Ramos (cell line): Measurements from ENCODE around the gene TAF1C.
"Not testable (repeated sequence)": the region's sequence is repeated elsewhere in the genome, so short reads cannot be mapped to it uniquely, and the experiment has no call there.

Experiments
- in situ Hi-C: fragments of 300-500 bp; cut with MboI; formaldehyde crosslinking; loops from one replicate; pipeline ENCODE4 v1.14.3; 2022; ENCODE audit warnings: low sequenced_read_pairs; ENCODE audit not compliant: unreplicated experiment

Gene TAF1C

GRCh38 chr16:84186685-84187437, at the start of gene TAF1C:
TAF1C (minus strand) TSS chr16:84187057; CDS start chr16:84184988, 2,069 bp downstream.
- in situ Hi-C loops = loop anchor here (5.0 kb wide), 1 partner anchor 100 kb away; no protein-coding TSS in a partner anchor

- in situ Hi-C loops = no loop called here
Observed at GRCh38 chr16:84234321-84235241, 47.7 kb upstream of the TAF1C start.

GRCh38 chr16:84233748-84234147, 46.9 kb upstream of the TAF1C start:
- in situ Hi-C loops = no loop called here

GRCh38 chr16:84232969-84233368, 46.1 kb upstream of the TAF1C start:
- in situ Hi-C loops = no loop called here

DNA sequence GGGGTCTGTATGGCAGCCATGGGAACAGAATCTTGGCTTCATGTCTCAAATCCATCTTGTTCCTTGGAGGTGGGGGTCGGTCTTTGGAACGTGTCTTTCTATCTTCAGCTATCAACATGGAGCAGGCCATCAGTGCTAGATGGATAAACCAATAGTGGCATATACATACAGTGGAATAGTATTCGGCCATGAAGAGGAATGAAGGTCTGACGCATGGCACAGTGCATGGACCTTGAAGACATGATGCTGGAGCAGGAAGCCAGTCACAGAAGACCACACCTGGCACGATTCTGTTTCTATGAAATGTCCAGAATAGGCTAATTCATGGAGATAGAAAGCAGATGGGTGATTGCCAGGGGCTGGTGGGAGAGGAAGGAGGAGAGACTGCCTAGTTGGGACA, 45.2 kb upstream of the TAF1C start:
- in situ Hi-C loops = no loop called here

GRCh38 chr16:84229471-84229870, 42.6 kb upstream of the TAF1C start:
- in situ Hi-C loops = no loop called here

DNA sequence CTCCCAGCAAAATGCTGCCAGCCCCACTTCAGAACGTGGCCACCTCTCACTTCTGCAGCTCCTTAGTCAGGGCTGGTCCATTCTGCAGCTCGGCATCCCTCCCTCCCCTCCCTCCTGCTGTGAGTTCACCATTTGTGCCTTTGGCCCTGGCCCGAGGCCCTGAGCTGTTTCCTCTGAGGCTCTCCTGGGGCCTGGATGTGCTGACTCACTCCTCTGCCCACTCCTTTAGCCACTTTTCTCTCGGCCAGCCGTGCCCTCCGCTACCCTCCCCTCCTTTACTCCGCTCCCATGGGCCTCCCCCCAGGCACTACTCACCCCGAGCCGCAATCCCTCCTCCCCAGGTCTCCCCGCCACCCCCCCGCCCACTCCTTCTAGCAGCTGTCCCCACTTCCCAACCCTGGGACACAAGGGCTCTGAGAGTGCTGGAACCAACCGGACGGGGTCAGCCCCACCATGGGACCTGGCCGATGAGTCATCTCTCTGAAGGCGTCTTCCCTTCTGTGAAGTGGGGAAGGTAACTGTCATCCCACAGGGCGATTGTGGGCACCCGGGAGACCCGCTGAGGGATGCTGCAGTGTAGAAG, 41.5 kb upstream of the TAF1C start:
- in situ Hi-C loops = no loop called here

- in situ Hi-C loops = no loop called here
Observed at GRCh38 chr16:84227548-84227947, 40.7 kb upstream of the TAF1C start.

- in situ Hi-C loops = no loop called here
Observed at GRCh38 chr16:84226026-84226425, 39.2 kb upstream of the TAF1C start.

GRCh38 chr16:84225571-84225970, 38.7 kb upstream of the TAF1C start:
- in situ Hi-C loops = no loop called here

- in situ Hi-C loops = no loop called here
Observed at GRCh38 chr16:84225126-84225525, 38.3 kb upstream of the TAF1C start.

GRCh38 chr16:84224554-84224953, 37.7 kb upstream of the TAF1C start:
- in situ Hi-C loops = no loop called here

DNA sequence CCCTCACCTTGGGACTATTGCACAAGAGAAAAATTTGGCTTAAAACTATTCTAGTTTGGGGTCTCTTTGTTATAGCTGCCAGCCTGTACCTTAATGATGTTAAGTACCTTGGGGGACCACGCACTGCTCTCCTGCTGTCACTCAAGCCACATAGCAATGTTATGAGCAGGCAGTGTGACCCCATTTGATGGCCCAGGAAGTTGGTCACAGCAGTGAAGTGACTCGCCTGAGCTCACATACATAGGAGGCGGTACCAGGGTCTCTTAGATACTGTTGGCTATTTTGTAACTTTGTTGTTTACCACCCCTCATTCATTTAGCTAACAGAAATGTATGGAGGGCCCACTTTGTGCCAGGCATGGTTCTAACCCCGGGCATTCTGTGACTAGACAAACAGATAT, 36.6 kb upstream of the TAF1C start:
- in situ Hi-C loops = no loop called here

GRCh38 chr16:84220851-84221250, 34.0 kb upstream of the TAF1C start:
- in situ Hi-C loops = no loop called here

GRCh38 chr16:84218956-84219355, 32.1 kb upstream of the TAF1C start:
- in situ Hi-C loops = no loop called here

DNA sequence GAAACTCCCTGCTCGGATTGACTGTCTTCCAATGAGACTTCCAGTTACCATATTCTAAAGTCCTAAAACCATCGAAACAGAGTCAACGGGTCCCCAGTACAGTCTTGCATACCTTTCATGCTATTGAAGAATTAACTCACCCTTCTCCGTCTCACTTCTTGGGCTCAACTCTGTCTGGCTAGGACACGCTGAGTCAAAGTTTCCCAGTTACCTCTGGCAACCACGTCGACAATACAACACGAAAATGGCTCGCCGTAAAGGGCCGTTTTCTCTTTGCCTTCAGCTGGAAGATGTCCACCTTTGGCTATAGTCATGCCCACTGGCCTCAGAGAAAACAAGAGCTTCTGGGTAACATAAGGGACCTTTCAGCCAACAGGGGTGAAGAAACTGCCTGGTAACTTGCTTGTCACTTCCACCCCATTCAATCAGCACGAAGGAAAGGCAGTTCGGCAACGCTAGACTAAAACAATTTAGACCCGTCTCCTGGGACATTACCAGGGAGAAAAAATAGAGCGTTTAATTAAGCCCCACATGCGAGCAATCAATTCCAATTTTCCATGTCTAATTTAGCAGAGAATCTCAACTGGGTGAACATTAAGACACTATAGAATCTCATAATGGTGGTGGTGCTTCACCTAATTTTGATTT, 31.4 kb upstream of the TAF1C start:
- in situ Hi-C loops = no loop called here

DNA sequence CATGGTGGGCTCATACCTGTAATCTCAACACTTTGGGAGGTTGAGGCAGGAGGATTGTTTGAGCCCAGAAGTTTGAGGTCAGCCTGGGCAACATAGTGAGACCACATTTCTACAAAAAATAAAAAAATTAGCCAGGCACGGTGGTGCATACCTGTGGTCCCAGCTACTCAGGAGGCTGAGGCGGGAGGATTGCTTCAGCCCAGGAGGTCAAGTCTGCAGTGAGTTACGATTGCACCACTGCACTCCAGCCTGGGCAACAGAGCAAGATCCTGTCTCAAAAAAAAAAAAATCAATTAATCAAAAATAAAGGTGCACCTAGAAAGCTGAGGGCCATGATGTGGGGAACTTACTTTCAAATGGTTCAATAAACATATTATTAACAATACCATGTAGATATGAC, 29.3 kb upstream of the TAF1C start:
- in situ Hi-C loops = not testable (repeated sequence)

DNA sequence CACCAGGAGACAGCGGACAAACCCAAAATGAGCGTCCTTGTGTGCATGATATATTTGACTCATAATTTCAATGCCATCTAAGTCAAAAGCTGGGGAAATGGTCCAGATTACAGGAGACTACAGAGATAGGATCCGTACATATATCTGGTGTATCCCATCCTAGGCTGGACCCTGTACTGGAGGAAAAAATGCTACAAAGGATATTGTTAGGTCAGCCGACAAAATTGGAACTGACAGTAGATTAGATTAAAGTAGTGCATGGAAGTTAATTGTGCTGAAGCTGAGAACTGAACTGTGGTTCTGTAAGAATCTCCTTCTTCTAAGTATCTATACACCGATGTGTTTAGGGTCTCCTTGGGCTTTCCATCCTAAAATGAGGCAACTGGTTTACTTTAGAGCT, 28.7 kb upstream of the TAF1C start:
- in situ Hi-C loops = no loop called here

DNA sequence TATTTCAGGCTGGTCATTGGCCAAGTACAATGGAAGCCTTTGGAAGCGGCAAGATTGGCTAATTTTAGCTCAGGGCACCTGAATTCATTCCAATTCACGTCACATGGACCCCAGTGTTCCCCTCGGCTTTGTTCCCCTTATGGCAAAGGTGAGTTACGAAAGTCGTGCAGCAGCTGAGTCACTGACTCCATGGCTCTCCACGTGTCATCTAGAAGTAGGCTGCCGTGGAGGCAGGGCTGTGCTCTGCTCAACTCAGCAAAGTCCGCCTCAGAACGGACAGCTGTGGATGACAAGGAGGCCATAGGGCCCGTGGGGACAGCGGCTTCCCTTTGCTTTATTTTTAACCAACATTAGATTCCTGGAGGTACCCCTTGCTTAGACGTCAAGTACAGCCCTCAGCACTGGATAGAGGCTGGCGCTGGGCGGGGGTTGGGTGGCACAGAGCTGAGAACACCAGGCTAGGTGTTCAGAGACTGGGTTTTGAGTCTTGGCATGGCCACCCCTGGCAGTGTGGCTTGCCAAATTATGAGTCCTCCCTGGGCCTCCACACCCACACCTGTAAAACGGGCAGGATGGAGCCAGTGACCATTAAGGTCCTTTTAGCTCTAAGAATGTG, 27.7 kb upstream of the TAF1C start:
- in situ Hi-C loops = no loop called here

DNA sequence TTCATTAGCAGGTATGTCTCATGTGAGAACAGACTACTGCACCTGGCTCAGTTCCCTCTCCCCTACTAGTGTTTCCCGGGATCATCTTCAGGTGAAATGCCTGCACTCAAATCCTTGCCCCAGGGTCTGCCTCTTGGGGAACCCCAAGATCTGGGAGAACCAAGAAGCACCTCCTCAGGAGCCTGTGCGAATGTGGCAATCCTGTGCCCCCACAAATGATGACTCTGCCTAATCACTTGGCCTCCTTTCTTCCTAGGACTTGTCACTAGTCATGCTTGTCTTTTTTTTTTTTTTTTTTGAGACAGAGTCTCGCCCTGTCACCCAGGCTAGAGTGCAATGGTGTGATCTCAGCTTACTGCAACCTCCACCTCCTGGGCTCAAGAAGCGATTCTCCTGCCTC, 25.8 kb upstream of the TAF1C start:
- in situ Hi-C loops = no loop called here
